ENCODE results near the gene CXCR6. TPM values are rescaled to one million over a fixed set of nuclear protein-coding genes. Genes with fewer than 3 reads are reported as not detected.
A peak's percentile ranks its signal among the peaks of the same experiment; 100 is the strongest.

The CXCR6 gene
- total RNA-seq, 2 donors from 2014 or later: 0.39 to 2.6 TPM

DNA sequence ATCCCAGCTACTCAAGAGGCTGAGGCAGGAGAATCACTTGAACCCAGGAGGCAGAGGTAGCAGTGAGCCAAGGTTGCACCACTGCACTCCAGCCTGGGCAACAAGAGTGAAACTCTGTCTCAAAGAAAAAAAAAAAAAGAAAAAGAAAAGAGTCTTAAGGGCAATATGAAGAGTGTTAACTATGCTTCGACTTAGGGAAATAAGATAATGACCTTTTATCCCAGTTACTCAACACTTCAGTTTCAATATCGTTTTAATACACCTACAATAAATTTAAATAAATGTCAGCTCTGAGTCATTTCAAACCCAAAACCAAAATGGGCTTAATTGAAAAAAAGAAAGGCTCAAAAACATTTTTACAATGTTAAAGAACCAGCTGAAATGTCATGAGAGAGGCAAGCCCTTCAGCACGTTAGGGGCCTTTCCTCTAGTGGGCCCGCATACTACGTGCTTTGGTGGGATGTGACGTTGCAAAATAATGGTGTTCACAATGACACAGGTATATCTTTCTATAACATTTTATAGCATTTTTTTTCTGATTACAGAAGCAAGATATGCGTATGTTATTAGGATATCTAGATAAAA, 37.1 kb downstream of the CXCR6 start:
- intact Hi-C loops (cut with DNase I): no loop called here
- DNase-seq (no peak), ATAC-seq (no peak)

DNA sequence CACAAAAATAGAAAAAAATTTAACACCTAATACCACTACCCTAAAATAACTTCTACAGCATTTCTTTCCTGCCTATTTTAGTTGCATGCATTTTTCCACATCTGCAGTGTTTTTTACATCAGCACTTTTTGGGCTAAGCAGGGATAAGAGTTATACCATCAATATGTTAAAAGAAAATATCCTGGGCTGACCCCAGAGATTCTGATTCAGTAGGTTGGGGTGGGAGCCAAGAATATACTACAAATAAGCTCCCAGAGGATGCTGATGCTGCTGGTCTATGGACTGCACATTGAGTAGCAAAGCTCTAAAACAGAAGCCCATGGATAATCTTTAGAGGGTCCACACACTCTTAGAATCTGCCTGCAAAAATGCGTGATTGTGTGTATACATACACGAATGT, 37.6 kb downstream of the CXCR6 start:
- DNase-seq (no peak), ATAC-seq (no peak)
- intact Hi-C loops (cut with DNase I): no loop called here

DNA sequence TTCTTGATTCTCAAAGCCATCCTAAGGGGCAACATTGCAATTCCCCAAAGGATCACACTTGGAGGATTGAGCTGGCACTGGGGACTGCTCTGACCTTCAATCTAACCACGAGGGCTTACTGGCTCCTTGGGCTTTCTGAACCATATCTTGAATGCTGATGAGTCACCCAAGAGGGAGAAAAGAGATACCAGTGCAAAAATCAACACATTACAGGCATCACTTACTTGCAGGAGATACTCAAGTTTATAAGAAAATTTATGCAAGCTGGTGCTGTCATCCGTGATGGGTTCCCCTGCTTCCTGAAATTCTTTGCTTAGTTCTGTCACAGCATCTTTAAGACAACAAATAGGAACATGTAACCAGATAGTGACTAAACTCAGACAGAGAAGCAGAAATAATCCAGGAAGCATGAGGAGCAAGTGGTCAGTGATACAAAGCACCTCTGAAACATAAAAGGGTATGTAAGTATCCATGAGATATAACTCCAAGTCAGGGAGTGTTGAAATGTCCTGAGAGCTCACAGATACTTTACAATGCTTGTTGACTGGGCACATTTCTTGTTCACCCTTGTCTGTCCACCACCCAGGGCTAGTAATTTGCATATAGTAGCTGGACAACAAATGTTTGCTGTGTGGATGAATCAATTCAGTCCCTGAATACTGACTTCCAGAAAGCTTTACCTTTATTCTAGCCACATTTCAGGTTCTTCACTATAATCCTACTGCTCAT, 38.2 kb downstream of the CXCR6 start:
- DNase-seq (no peak), ATAC-seq (peak in 1 of 2 donors; percentile 58)
- intact Hi-C loops (cut with DNase I): no loop called here

DNA sequence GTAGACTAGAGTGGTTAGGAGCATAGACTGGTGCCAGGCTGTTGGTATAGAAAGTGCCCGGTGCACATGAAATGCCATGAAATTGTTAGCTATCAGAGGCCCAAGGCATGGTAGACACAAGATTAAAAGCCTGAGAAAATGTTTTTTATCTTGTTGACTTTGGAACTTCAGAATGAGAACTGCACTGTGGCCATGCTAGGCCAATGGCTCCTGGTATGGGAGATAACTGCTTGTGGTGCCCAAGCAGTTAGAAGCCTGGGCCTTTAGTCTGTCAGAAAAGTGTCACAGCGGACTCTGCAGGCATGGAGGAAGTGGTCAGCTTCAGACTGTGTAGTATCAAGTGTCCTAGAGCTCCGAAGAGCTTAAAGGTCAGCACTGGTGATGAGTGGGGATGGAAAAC, 40.5 kb downstream of the CXCR6 start:
- no peak for DNase-seq
- intact Hi-C loops (cut with DNase I): no loop called here
- no peak for ATAC-seq

DNA sequence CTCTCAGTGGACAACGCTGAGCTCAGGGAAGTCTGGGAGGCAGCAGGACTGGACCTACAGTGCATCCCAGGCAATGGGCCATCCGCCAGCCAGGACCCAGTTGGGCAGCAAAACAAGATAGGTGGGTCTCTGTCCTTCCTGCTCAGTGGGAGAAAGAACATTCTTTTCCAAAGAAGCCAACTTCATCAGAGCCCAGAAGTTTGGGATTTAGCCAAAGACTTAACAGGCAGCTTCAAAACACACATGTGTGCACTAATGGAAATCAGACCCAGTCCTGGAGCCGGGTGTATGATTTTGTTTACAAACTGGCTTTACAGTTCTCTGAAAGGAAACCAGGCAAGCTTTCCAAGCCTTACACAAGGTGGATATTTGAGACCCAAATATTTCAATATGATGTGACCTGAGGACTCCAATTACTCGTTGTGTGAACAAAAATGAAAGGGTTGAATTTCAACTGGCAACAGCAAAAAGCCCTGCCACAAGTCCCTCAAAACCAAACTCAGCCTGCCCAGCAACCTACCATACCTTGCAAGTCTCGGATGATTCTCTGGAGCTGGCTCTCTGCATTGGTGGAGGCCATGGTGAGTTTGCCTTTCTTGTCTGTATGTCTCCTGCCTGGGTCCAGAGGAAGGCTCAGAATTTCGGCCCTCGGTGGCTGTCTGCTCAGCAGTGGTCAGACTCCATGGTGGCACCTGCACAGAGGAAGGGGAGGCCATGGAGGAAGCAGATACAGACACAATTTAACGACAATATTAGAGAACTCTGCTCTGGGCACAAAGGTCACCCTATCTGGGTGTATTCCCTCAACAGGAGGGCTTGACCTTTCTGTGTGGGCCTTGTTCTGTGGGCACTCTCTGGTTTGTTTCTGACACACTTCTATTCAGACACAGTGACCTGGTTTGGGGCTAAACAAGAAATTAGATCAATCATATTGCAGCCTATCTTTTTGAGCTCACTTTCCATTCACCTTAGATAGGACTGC, 41.4 kb downstream of the CXCR6 start:
- DNase-seq: no peak

DNA sequence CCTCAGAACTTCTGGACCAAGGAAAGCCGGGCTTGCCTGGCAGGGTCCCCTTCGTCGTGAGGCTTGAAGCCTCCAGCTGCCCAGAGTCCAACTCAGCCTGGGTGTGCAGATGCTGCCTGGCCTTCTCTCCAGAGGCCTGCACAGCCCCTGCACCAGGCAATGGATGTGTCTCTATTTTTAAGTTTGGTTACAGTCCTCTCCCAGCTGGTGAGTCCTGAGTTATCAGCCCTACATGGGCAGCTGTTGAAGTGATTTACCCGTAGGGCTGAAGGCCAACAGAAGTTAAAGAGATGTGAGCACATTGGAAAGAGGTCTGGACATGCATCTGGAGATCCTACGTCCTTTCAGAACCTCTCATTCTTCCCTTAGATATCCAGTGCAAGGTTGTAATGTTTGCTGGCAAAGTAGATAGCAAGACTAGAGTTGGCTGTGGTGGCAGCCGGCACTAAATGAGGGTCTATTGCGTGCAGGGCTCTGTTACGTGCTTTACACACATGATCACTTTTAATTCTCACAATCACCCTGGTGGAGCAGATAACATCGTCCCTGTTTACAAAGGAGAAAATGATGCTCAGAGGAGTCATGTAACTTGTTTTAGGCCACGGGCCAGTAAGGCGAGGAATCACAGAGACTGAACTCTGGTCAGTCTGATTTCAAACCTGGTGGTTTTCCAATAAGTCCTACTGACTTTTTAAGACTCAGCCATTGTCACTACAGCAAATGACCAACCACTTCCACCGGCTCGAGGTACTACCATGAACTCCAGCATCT, 42.5 kb downstream of the CXCR6 start:
- no peak for DNase-seq
- peak; percentile 45 to 67 for ATAC-seq
- intact Hi-C loops (cut with DNase I): no loop called here

More for the DNA sequence above, 41.4 kb downstream of the CXCR6 start:
- no peak for ATAC-seq
- intact Hi-C loops (cut with DNase I): no loop called here

DNA sequence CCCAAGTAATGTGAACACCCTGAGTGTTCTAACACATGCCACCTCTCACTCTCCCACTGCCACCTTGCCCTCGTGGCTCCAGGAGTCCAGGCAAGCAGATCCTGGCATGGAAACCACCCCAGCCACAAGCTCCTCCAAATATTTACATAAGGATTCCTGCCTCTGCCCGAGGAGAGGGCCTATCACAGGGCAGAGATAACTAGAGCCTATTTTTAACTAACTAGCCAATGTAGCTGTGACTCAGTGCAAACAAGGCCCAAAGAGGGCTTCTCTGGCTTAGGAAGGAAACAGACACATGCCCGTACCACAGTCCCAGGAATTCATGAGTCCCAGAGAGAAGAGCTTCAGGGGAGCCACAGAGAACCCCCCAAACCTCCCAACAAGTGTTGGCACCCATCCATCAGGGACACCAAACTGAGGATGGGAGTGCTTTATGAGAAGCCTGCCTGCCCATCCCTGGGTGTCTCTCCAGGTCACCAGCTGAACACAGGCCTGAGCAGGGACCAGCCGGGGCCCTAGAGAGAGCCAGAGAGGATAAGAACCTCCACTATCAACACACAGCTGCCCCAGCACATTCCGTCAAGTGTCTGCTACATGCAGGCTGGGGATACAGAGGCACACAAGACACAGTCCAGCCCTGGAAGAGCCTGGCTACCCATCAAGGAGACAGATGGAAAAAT, 43.2 kb downstream of the CXCR6 start:
- ATAC-seq: peak; percentile 70 to 79
- intact Hi-C loops (cut with DNase I): no loop called here
- peak; percentile 51 for DNase-seq

DNA sequence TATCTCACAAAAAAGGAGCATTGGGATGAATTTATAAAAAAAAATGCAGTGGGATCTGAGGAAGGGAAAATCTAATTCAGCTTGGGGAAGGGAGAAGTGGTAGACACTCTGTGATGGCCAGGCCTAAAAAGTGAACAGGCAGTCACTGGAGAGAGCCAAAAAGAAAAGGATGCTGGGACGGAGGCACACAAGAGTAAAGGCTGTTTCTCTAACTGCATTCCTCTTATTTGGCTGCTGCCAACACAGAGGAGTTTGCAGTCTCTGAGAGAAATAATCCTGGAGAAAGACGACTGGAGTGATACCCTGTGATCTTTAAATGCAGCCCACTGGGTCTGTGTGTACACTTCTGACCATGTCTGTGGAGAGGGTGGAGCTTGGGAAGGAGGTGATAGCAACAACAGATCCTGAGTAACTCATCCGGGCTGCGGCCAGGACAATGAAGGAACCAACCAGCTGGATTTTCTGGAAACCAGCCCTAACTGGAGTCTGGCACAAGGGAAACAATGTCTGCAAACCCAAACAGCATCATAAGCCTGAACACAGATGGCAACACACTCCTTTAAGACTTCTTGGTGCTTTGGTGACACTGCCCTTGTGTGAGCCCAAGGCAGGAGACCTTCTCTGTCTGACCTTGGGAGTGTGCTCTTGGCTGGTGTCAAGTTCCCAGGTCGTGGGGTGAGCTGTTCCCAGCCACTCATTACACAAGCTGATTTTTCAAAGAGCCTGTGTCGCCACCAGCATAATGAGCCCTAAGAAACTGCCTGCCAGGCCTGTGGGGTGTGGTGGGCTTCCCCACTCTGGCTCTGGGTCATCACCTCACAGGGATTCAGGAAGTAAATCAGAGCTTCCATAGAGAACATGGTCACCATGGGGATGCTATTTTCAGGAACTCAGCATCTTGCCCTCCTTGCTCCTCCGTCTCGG, 44.4 kb downstream of the CXCR6 start:
- peak; percentile 13 to 47 for ATAC-seq
- DNase-seq: peak; percentile 54
- intact Hi-C loops (cut with DNase I): no loop called here

DNA sequence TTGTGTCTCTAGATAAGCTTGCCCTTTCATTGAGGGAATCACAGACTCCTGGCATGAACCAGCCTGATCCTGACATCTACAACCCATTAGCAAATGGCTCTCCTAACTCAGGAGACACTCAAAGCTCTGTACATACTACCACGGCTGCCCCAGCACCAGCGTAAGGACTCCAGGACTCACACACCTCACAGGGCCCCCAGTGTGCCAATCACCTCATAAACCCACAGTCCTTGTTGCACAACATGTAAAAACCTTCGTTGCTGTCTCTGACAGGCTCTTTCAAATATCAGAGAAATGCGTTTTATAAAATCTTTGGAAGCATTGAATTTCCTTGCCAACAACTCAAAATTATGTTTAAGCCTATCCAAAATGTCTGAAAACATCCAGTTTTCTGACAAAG, 45.1 kb downstream of the CXCR6 start:
- no peak for ATAC-seq
- intact Hi-C loops (cut with DNase I): no loop called here
- no peak for DNase-seq

DNA sequence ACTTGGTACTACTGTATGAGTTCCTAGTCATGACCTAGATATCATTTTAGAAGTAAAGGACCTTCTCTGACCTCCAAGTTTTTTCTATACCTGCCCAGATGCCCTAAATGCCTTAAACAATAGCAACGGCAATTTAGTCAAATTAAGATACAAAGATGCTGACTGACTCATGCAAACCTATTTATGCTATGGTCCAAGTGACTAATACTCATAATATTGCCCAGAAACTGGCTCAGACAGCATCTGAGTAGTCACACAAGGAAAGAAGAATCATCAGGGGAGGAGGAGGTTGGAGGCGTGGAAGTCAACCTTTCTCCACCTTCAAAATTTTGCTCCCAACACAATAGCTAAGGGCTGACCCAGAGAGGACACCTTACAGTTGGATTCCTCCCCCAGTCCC, 45.5 kb downstream of the CXCR6 start:
- intact Hi-C loops (cut with DNase I): no loop called here
- ATAC-seq: peak in 1 of 2 donors; percentile 22
- DNase-seq: no peak

DNA sequence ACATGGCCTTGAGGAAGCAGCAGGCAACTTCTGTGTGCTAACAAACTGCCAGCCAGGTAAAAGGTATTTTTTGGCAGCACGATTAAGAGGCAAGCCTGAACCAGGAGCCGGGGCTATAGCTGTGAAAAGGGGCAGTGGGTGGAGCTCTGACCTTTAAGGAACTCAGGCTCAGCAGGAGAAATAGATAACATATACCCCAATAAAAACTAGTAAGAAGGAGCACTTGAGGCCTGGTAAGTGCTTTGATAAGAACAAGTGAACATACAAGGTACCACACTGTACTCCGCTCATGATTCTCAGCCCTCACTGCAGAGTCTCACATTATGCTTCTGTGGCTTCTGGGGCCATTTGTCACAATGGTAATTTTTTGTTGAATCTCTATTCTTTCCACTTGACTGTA, 46.9 kb downstream of the CXCR6 start:
- intact Hi-C loops (cut with DNase I): no loop called here
- DNase-seq (no peak), ATAC-seq (no peak)

DNA sequence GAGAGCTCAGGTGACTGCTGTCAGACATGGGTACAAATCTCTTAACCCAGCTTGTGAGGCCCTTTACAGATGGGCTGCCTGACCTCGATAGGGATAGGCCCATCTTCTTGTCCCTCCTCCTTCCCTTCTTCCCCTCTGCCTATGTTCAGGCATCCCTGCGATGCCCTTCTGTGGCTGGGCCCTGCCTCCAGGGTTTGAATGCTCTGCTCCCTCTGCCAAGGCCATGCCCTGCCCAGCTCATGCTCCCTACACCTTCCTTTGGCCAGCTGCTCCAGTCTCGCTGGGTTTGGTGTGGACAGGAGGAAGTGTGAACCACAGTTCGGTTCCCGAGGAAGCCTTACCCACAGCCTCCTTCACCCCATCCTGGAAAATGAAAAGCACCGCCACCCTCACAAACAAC, 48.1 kb downstream of the CXCR6 start:
- no peak for ATAC-seq
- DNase-seq: no peak
- intact Hi-C loops (cut with DNase I): no loop called here

DNA sequence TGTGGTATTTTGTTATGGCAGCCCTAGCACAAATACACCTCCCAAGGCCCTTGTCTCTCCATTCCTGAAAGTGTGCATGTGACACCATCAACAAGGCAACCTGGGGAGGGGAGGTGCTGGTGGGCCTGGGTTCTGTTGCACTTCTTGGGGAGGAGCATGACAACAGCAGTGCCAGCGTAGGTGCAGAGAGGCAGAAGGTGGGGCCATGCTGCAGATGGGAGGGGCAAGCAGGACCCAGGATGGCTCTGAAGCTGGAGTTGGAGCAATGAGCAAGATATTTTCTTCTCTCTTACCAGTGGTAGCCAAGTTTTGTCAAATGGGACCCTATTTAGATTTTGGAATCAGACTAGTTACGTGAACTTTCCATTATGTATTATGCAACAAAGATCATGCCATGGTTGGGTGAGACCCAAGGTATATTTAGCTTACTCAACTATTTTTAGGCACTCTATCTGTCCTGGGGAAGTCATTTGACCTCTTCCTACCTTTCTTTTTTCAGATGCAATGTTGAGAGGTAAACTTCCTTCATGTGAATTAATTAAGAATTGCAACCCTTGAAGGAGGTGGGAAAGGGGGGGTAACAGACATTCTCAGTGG, 49.0 kb downstream of the CXCR6 start:
- intact Hi-C loops (cut with DNase I): no loop called here
- DNase-seq (no peak), ATAC-seq (peak in 1 of 2 donors; percentile 9)

DNA sequence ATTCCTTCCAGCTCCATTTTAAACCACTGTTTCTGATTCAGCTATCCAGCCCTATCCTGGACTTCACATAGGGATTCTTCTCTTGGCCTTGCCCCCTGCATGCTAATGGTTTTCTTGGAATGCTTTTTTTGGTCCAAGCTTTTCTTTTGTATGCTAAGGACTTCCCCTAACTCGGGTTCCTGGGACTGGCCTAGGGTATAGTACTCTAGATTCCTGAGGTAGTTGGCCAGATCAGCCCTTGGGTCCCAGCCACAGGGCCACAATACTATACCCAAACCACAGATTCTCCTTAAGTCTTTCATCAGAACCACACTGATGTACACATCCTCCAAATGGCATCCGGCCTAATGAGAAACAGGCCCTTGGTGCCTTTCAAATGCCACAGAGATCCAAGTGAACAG, 49.6 kb downstream of the CXCR6 start:
- no peak for DNase-seq
- intact Hi-C loops (cut with DNase I): no loop called here
- no peak for ATAC-seq

DNA sequence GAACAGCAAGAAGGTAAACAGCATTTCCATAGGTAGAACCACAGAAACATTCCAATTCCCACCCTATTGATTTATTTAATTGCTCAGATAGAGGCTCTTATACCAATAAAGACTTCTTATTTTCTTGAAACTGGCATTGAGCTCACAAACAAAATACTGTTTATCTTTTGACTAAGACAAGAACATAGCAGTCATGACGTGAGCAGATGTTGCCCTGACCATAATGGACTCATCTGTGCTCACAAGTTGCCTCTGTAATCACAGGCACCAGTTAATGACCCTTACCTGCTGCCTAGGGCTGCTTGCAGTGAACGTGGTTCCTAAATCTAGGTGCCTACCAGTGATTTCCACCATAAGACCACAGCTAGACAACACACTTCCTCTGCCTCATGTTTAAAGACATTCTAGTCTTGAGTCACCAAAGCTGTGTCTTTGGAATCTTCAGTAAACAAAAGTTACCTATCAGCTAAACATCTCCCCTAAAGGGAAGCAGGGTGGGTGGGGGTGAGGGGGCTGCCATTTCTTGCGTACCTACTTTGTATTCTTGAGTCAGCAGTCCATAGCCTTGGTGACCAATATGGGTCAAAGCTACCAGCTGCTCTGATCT, 50.3 kb downstream of the CXCR6 start:
- intact Hi-C loops (cut with DNase I): no loop called here
- DNase-seq (no peak), ATAC-seq (no peak)

DNA sequence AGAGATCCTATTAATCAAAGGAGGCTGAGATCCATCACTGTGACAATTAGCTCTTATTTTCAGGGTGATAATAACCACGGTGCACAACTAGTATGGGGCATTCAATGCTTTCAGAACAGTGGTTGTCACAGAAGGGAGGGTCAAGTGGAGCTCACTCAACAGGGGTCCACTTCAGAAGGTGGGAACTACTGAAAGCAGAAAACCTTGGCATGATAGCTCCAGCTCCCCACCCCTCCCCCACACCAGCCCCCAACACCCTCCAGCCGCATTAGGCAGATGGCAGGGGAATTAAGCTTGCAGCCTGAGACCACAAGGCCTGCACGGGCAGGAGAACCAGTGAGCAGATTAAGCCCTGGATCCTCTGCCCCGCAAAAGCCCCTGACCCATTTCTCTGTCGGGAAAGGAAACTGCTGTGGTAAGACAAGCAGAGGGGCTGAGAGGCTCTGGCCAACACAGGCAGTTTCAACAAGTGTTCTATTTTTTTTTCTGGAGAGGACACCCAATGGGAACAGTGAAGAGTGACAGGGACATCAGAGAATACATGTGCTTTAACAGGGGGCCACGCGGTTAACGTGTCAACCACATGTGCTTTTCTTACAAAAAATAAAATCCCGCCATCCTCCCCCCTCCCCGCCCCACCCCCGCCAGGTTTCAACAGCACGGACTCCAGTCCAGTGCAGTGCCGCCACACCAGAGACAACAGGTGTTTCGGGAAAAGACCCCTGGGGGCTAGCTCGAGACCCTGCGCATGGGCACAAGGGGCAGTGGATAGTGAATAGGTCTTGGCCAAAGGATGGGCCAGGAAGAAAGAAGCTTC, 51.4 kb downstream of the CXCR6 start:
- DNase-seq (no peak), ATAC-seq (peak; percentile 23 to 45)
- intact Hi-C loops (cut with DNase I): no loop called here

All from left cardiac atrium (tissue), 4 donors.